LoVo (cell line): Measurements from ENCODE around the gene SRGAP3.

Source experiments
- DNase-seq: peaks from one replicate; pipeline ENCODE4 v3.0.0-alpha.2; 2016; ENCODE audit warnings: low spot score

The SRGAP3 gene

DNA sequence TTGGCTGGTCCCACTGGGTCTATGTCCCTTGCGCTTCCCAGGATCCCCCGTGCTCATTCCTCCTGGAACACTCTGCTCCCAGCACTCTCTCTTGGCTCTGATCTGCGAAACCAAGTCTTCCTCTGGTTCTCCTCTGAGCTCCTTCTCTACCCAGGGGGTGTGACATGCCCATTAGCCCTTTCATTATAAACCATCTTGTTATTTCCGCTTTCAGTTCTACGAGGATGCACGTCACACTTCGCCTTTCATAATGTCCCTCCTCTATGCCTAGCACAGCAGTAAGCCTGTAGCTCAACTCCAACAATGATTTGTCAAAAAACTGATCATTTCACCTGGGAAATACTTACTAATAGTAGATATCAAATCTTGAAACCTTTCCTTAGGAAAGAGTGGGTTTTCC lies 234.2 kb downstream of the SRGAP3 start:
- no peak for DNase-seq

GRCh38 chr3:9013782-9014563 lies 235.5 kb downstream of the SRGAP3 start:
- no peak for DNase-seq

- no peak for DNase-seq
Observed at GRCh38 chr3:9012521-9012920, 236.9 kb downstream of the SRGAP3 start.

- no peak for DNase-seq
Observed at GRCh38 chr3:9009976-9010545, 239.4 kb downstream of the SRGAP3 start.

DNA sequence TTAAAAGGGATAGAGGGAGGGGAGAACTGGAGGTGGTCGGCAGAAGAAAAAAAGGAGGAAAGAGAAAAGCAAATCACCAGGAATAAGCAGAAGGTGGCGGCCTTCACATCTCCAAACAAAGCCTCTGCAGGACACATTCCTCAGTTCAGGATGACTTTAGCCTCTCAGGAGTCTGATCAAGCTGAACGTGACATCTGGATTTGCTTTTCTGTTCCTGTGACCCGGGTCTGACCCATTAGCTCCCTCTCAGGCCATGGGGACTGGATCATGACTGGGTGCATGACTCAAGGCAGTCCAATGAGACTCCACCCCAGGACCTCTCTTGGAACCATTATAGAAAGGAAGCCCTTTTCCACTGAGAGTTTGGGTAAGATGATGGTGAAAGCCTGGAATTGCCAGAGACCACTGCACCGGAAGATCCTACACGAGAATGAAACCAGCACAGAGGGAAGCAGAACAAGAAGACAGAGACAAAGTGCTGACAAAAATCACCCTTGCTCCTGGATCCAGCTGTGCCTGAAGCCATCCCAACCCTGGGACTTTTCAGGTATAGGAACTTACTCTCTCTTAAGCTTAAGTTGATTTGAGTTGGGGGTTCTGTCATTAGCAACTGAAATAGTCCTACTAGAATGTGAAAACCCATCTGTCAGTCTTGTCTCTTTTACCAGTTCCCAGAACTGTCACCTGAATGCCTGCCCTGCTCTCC lies 240.7 kb downstream of the SRGAP3 start:
- DNase-seq: no peak

GRCh38 chr3:9007928-9008327 lies 241.5 kb downstream of the SRGAP3 start:
- no peak for DNase-seq

- DNase-seq: no peak
Observed at GRCh38 chr3:9007213-9007612, 242.2 kb downstream of the SRGAP3 start.

GRCh38 chr3:9000041-9000440 lies 249.4 kb downstream of the SRGAP3 start:
- no peak for DNase-seq

- no peak for DNase-seq
Observed at GRCh38 chr3:8997151-8997550, 252.3 kb downstream of the SRGAP3 start.

DNA sequence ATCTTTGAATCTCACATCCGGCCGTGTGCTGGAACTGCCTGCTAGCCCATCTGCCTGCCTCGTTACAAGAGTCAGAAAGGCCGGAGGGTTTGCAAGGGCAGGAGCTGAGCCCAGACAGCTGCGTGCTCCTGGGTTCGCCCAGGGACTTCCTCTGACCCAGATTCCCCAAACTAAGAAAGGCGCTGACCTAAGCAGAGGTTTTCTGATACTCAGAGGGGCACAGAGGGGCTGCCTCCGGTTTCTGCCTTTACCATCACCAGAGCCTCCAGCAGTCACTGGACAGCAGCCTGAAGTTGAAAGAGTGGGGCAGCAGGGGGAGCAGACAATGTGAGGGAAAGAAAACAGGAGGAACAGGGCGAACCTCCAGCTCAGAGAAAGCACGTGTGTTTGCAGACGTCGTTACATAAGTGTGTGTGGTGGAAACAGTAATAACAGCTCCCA lies 252.7 kb downstream of the SRGAP3 start:
- DNase-seq: no peak

- DNase-seq: no peak
Observed at GRCh38 chr3:8996216-8996615, 253.2 kb downstream of the SRGAP3 start.

GRCh38 chr3:8994226-8994625 lies 255.2 kb downstream of the SRGAP3 start:
- no peak for DNase-seq

GRCh38 chr3:8993331-8993730 lies 256.1 kb downstream of the SRGAP3 start:
- no peak for DNase-seq

DNA sequence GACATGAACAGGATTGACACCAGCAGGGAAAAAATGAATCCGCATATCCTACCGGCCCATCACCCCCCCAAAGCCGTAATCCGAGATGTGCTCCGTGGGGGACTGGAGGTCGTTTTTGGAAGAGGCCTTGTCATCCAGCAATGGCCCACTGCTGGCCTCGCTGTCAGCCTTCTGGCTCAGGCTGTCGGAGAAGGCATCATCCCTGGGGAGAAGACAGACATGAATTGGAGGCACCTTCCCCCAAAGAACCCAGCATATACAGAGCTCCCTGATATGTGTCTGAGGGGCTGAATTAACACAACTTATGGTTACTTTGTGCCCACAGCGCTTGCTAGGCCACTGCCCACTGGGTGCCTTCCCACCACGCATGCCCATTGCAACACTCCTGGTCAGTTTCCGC lies 256.6 kb downstream of the SRGAP3 start:
- no peak for DNase-seq

- DNase-seq: no peak
Observed at GRCh38 chr3:8992199-8992598, 257.2 kb downstream of the SRGAP3 start.

- DNase-seq: no peak
Observed at GRCh38 chr3:8990266-8991215, 258.9 kb downstream of the SRGAP3 start.

DNA sequence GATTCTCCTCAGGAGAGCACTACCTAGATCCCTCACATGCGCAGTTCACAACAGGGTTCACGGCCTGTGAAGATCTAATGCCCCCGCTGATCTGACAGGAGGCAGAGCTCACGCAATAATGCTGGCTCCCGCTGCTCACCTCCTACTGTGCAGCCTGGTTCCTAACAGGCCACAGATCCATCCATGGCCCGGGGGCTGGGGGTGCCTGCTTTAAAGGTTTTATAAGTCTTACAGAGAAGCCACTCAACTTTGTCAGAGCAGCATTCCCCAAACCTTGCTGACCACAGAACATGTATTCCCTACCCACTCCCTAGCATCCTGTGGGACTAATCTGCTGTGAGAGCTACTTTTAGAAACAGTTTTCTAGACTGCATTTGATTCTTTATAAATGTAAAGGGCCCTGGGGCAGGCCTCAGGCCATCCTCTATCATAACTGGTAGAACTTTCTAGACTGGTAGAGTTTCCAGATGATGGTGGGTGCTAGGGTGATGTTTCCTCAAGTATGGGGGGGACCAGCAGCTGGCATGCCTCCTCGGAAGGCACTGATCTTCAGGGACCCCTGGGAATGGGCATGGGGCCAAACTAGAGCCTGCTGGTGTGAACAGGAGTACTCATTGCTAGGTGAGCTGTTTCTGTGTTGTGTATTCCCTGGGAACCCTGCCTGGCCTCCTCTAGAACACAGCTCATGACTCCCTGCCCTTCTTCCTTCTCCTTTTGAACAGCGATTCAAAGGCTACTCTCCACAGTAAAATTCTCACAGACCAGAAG lies 260.5 kb downstream of the SRGAP3 start:
- no peak for DNase-seq

DNA sequence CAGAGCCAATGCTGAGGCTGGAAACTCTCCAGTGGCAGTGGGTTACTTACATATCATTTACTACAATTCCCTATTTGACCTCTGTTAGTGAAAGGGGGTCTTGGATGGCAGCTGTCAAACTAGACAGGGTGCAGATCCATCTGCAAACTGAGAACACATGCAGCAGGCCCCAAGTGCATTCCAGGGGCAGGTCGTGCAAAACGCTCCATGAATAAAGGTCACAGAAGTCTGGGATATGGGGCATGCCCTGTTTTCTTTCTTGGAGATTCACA lies 261.1 kb downstream of the SRGAP3 start:
- DNase-seq: no peak

GRCh38 chr3:8987645-8988383 lies 261.6 kb downstream of the SRGAP3 start:
- no peak for DNase-seq

- DNase-seq: no peak
Observed at GRCh38 chr3:8987226-8987625, 262.2 kb downstream of the SRGAP3 start.

- no peak for DNase-seq
Observed at GRCh38 chr3:8986741-8987140, 262.7 kb downstream of the SRGAP3 start.
